Nephron (organoid): ENCODE measurements around the gene PLA2G4F.

Source experiments
- H3K27ac Mint-ChIP-seq, 3 experiments: 2 replicates each; pipeline ENCODE4 v1.8.0; 2020; ENCODE audit warnings: mixed read lengths in 3 of 3, mild to moderate bottlenecking in 2 of 3, moderate library complexity in 1 of 3
- H3K27me3 Mint-ChIP-seq: 2 replicates; pipeline ENCODE4 v1.8.0; 2021; ENCODE audit warnings: low read depth, mild to moderate bottlenecking, moderate library complexity, mixed read lengths
- H3K36me3 Mint-ChIP-seq: 2 replicates; pipeline ENCODE4 v1.8.0; 2020; ENCODE audit warnings: low read depth, mixed read lengths
- H3K4me1 Mint-ChIP-seq: 2 replicates; pipeline ENCODE4 v1.8.0; 2020; ENCODE audit warnings: mixed read lengths
- H3K4me3 Mint-ChIP-seq, 3 experiments: 2 replicates each; pipeline ENCODE4 v1.8.0; 2020; ENCODE audit warnings: mild to moderate bottlenecking in 3 of 3, mixed read lengths in 3 of 3, moderate library complexity in 2 of 3
- H3K9me3 Mint-ChIP-seq: 2 replicates; pipeline ENCODE4 v1.8.0; 2020; ENCODE audit warnings: mixed read lengths
- CTCF ChIP-seq, 3 experiments: fragments of 200-600 bp; sonication (generic); IDR thresholded peaks; one replicate each; pipeline ENCODE4 v1.5.0; 2021; ENCODE audit warnings: antibody characterized with exemption in 3 of 3; ENCODE audit not compliant: unreplicated experiment in 3 of 3

Gene PLA2G4F

GRCh38 chr15:42171795-42172194 is 15.4 kb upstream of the PLA2G4F start:
- Mint-ChIP-seq H3K4me1 (no peaks in the 10 kb centered on the region), H3K36me3 (peaks cover 78% of the 10 kb centered on the region), H3K4me3 (no peak overlapping the region), H3K27me3 (no peaks in the 10 kb centered on the region), H3K27ac (no peak overlapping the region), H3K9me3 (no peaks in the 10 kb centered on the region)
- TF ChIP-seq CTCF (IDR thresholded peaks at IDR 0.05; ENCODE audit: unreplicated experiment in 3 of 3): no peak

GRCh38 chr15:42171122-42171521 is 14.7 kb upstream of the PLA2G4F start:
- H3K27ac Mint-ChIP-seq: no peak overlapping the region
- no peaks in the 10 kb centered on the region for H3K9me3 Mint-ChIP-seq
- H3K4me1 Mint-ChIP-seq: no peaks in the 10 kb centered on the region
- H3K4me3 Mint-ChIP-seq: no peak overlapping the region
- H3K27me3 Mint-ChIP-seq: no peaks in the 10 kb centered on the region
- peaks cover 82% of the 10 kb centered on the region for H3K36me3 Mint-ChIP-seq
- no peak for TF ChIP-seq CTCF (IDR thresholded peaks at IDR 0.05; ENCODE audit: unreplicated experiment in 3 of 3)

- H3K27me3 Mint-ChIP-seq: no peaks in the 10 kb centered on the region
- H3K36me3 Mint-ChIP-seq: peaks cover 80% of the 10 kb centered on the region
- no peaks in the 10 kb centered on the region for H3K4me1 Mint-ChIP-seq
- TF ChIP-seq CTCF (IDR thresholded peaks at IDR 0.05; ENCODE audit: unreplicated experiment in 3 of 3): no peak
- no peaks in the 10 kb centered on the region for H3K9me3 Mint-ChIP-seq
- no peak overlapping the region for H3K4me3 Mint-ChIP-seq
- H3K27ac Mint-ChIP-seq: no peak overlapping the region
Measured at GRCh38 chr15:42166225-42166940, 9.9 kb upstream of the PLA2G4F start.

- no peaks in the 10 kb centered on the region for H3K9me3 Mint-ChIP-seq
- H3K27me3 Mint-ChIP-seq: no peaks in the 10 kb centered on the region
- peaks cover 75% of the 10 kb centered on the region for H3K36me3 Mint-ChIP-seq
- no peak overlapping the region for H3K27ac Mint-ChIP-seq
- H3K4me1 Mint-ChIP-seq: no peaks in the 10 kb centered on the region
- TF ChIP-seq CTCF (IDR thresholded peaks at IDR 0.05; ENCODE audit: unreplicated experiment in 3 of 3): no peak
- no peak overlapping the region for H3K4me3 Mint-ChIP-seq
Measured at GRCh38 chr15:42165106-42165505, 8.7 kb upstream of the PLA2G4F start.

GRCh38 chr15:42163947-42164550 is 7.6 kb upstream of the PLA2G4F start:
- TF ChIP-seq CTCF (IDR thresholded peaks at IDR 0.05; ENCODE audit: unreplicated experiment in 3 of 3): no peak
- no peaks in the 10 kb centered on the region for H3K27me3 Mint-ChIP-seq
- no peak overlapping the region for H3K27ac Mint-ChIP-seq
- H3K4me1 Mint-ChIP-seq: no peaks in the 10 kb centered on the region
- peaks cover 72% of the 10 kb centered on the region for H3K36me3 Mint-ChIP-seq
- H3K9me3 Mint-ChIP-seq: no peaks in the 10 kb centered on the region
- H3K4me3 Mint-ChIP-seq: no peak overlapping the region

- TF ChIP-seq CTCF (IDR thresholded peaks at IDR 0.05; ENCODE audit: unreplicated experiment in 3 of 3): no peak
- Mint-ChIP-seq H3K4me1 (no peaks in the 10 kb centered on the region), H3K27ac (no peak overlapping the region), H3K27me3 (no peaks in the 10 kb centered on the region), H3K9me3 (no peaks in the 10 kb centered on the region), H3K4me3 (no peak overlapping the region), H3K36me3 (peaks cover 76% of the 10 kb centered on the region)
Measured at GRCh38 chr15:42163291-42163690, 6.9 kb upstream of the PLA2G4F start.
